A549 (cell line): ENCODE results near the gene PPM1H.

ENCODE experiments used
- CEBPB ChIP-seq, 2 experiments: fragments of >200 bp in 1 of 2; sonication (Bioruptor Twin) in 1 of 2; formaldehyde crosslinking in 1 of 2; IDR thresholded peaks; 2 replicates each; pipeline ENCODE4 v1.6.1; 2012 to 2016
- EP300 ChIP-seq, 2 experiments: fragments of >200 bp; sonication (Bioruptor Twin); formaldehyde crosslinking; IDR thresholded peaks; 2 replicates in 1 of 2; 3 replicates in 1 of 2; pipeline ENCODE4 v1.6.1; 2016 to 2017
- FOSB ChIP-seq: fragments of 250-450 bp; sonication (Bioruptor Pico); IDR thresholded peaks from 2 replicates; pipeline ENCODE4 v1.5.0; 2020; ENCODE audit warnings: mild to moderate bottlenecking, moderate library complexity
- HEYL ChIP-seq: fragments of 250-450 bp; sonication (Bioruptor Pico); IDR thresholded peaks from 2 replicates; pipeline ENCODE4 v1.8.0; 2021; ENCODE audit warnings: mild to moderate bottlenecking, moderate library complexity
- JUN ChIP-seq, 2 experiments: fragments of >200 bp; sonication (Bioruptor Twin); formaldehyde crosslinking; IDR thresholded peaks; 2 replicates in 1 of 2; 3 replicates in 1 of 2; pipeline ENCODE4 v1.6.1; 2016 to 2017
- JUNB ChIP-seq: fragments of >200 bp; sonication (Bioruptor Twin); formaldehyde crosslinking; IDR thresholded peaks from 2 replicates; pipeline ENCODE4 v1.6.1; 2016
- POLR2A ChIP-seq: IDR thresholded peaks from 2 replicates; pipeline ENCODE4 v1.6.1; 2012; ENCODE audit warnings: mild to moderate bottlenecking, low read length
- RFX5 ChIP-seq: fragments of 450-650 bp; IDR thresholded peaks from 2 replicates; pipeline ENCODE4 v1.7.1; 2014; ENCODE audit warnings: antibody characterized with exemption, mild to moderate bottlenecking, moderate library complexity
- ZSCAN20 ChIP-seq: fragments of 250-450 bp; sonication (Bioruptor Pico); IDR thresholded peaks from 2 replicates; pipeline ENCODE4 v1.8.0; 2022; ENCODE audit warnings: mild to moderate bottlenecking, moderate library complexity
- TF ChIP-seq, protein P1 (sequence below): IDR thresholded peaks from 2 replicates; pipeline ENCODE4 v1.6.1; 2012
- TF ChIP-seq, protein P2 (sequence below): fragments of >200 bp; sonication (Bioruptor Twin); formaldehyde crosslinking; IDR thresholded peaks from 3 replicates; pipeline ENCODE4 v1.5.1; 2016
- TF ChIP-seq, protein P3 (sequence below): IDR thresholded peaks from 2 replicates; pipeline ENCODE4 v1.6.1; 2012; ENCODE audit warnings: low read depth, borderline replicate concordance
- TF ChIP-seq, protein P4 (sequence below): fragments of 450-650 bp; IDR thresholded peaks from 2 replicates; pipeline ENCODE4 v1.6.1; 2014; ENCODE audit warnings: antibody characterized with exemption
- TF ChIP-seq, protein P5 (sequence below): IDR thresholded peaks from 2 replicates; pipeline ENCODE4 v1.6.1; 2012

DNA sequence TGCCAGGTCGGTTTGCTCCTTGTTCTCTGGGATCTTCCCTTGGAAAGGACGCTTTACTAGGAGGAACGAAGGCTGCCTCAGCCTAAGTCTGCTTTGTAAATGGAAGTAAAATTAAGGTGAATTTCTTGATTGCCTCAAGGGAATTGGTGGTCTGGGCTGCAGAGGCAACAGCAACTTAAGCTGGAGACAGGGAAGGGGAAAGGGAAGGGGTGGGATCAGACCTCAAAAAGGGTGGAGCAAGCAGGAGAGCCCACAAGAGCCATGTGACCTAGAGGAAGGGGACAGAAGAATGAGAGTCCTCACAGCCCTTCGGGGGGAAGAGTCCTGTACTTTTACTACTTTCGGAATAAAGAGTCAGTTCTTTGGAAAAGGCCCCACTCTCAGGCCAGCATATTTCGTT, 147.9 kb downstream of the PPM1H start:
- TF ChIP-seq FOSB (no peak), ZSCAN20 (CRISPR knock-in tag) (no peak), JUNB (no peak), JUN (IDR thresholded peaks at IDR 0.05) (no peak), POLR2A (no peak), EP300 (IDR thresholded peaks at IDR 0.05) (no peak), CEBPB (IDR thresholded peaks at IDR 0.05) (no peak), HEYL (CRISPR knock-in tag) (no peak), RFX5 (no peak)
- TF ChIP-seq, protein P1, sequence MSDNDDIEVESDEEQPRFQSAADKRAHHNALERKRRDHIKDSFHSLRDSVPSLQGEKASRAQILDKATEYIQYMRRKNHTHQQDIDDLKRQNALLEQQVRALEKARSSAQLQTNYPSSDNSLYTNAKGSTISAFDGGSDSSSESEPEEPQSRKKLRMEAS: no peak
- TF ChIP-seq, protein P2, sequence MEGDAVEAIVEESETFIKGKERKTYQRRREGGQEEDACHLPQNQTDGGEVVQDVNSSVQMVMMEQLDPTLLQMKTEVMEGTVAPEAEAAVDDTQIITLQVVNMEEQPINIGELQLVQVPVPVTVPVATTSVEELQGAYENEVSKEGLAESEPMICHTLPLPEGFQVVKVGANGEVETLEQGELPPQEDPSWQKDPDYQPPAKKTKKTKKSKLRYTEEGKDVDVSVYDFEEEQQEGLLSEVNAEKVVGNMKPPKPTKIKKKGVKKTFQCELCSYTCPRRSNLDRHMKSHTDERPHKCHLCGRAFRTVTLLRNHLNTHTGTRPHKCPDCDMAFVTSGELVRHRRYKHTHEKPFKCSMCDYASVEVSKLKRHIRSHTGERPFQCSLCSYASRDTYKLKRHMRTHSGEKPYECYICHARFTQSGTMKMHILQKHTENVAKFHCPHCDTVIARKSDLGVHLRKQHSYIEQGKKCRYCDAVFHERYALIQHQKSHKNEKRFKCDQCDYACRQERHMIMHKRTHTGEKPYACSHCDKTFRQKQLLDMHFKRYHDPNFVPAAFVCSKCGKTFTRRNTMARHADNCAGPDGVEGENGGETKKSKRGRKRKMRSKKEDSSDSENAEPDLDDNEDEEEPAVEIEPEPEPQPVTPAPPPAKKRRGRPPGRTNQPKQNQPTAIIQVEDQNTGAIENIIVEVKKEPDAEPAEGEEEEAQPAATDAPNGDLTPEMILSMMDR: no peak
- TF ChIP-seq, protein P3, sequence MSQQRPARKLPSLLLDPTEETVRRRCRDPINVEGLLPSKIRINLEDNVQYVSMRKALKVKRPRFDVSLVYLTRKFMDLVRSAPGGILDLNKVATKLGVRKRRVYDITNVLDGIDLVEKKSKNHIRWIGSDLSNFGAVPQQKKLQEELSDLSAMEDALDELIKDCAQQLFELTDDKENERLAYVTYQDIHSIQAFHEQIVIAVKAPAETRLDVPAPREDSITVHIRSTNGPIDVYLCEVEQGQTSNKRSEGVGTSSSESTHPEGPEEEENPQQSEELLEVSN: no peak
- TF ChIP-seq, protein P4, sequence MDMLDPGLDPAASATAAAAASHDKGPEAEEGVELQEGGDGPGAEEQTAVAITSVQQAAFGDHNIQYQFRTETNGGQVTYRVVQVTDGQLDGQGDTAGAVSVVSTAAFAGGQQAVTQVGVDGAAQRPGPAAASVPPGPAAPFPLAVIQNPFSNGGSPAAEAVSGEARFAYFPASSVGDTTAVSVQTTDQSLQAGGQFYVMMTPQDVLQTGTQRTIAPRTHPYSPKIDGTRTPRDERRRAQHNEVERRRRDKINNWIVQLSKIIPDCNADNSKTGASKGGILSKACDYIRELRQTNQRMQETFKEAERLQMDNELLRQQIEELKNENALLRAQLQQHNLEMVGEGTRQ: peak; percentile 31; the same call in 1 of the 2 replicates
- TF ChIP-seq, protein P5, sequence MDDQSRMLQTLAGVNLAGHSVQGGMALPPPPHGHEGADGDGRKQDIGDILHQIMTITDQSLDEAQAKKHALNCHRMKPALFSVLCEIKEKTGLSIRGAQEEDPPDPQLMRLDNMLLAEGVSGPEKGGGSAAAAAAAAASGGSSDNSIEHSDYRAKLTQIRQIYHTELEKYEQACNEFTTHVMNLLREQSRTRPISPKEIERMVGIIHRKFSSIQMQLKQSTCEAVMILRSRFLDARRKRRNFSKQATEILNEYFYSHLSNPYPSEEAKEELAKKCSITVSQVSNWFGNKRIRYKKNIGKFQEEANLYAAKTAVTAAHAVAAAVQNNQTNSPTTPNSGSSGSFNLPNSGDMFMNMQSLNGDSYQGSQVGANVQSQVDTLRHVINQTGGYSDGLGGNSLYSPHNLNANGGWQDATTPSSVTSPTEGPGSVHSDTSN: no peak
